T-helper 2 cell treated with Interferon-gamma antibody and Interleukin-4, amounts not matched to agents 5 μg/mL and 100 μg/mL, for 36 hours (primary cell): ENCODE data around the gene ABCA4.

Experiments
- DNase-seq: peaks from one replicate; pipeline ENCODE4 v3.0.0; 2021; ENCODE audit warnings: low spot score
- H3K27ac Mint-ChIP-seq: one replicate; pipeline ENCODE4 v1.8.0; 2021; ENCODE audit warnings: mild to moderate bottlenecking, mixed read lengths
- H3K27me3 Mint-ChIP-seq: one replicate; pipeline ENCODE4 v1.8.0; 2021; ENCODE audit warnings: low read depth, mixed read lengths
- H3K36me3 Mint-ChIP-seq: one replicate; pipeline ENCODE4 v1.8.0; 2021; ENCODE audit warnings: low read depth, mixed read lengths
- H3K4me1 Mint-ChIP-seq: one replicate; pipeline ENCODE4 v1.8.0; 2021; ENCODE audit warnings: low read depth, mixed read lengths
- H3K4me3 Mint-ChIP-seq: one replicate; pipeline ENCODE4 v1.8.0; 2022; ENCODE audit warnings: mild to moderate bottlenecking, moderate library complexity, mixed read lengths
- H3K9me3 Mint-ChIP-seq: one replicate; pipeline ENCODE4 v1.8.0; 2021; ENCODE audit warnings: mixed read lengths

The ABCA4 gene

GRCh38 chr1:94094469-94095111, 26.4 kb downstream of the ABCA4 start:
- Mint-ChIP-seq H3K4me3 (no peak overlapping the region), H3K27me3 (peaks cover 9% of the 10 kb centered on the region), H3K4me1 (peaks cover 16% of the 10 kb centered on the region), H3K27ac (no peak overlapping the region), H3K36me3 (no peaks in the 10 kb centered on the region), H3K9me3 (no peaks in the 10 kb centered on the region)
- no peak for DNase-seq

- DNase-seq: no peak
- Mint-ChIP-seq H3K9me3 (no peaks in the 10 kb centered on the region), H3K36me3 (no peaks in the 10 kb centered on the region), H3K4me1 (peaks cover 16% of the 10 kb centered on the region), H3K4me3 (no peak overlapping the region), H3K27me3 (peaks cover 9% of the 10 kb centered on the region), H3K27ac (no peak overlapping the region)
Measured at GRCh38 chr1:94093996-94094395, 27.0 kb downstream of the ABCA4 start.

GRCh38 chr1:94093396-94093795, 27.6 kb downstream of the ABCA4 start:
- peaks cover 16% of the 10 kb centered on the region for H3K4me1 Mint-ChIP-seq
- peaks cover 11% of the 10 kb centered on the region for H3K27me3 Mint-ChIP-seq
- no peak for DNase-seq
- no peaks in the 10 kb centered on the region for H3K36me3 Mint-ChIP-seq
- no peaks in the 10 kb centered on the region for H3K9me3 Mint-ChIP-seq
- no peak overlapping the region for H3K27ac Mint-ChIP-seq
- H3K4me3 Mint-ChIP-seq: no peak overlapping the region

- Mint-ChIP-seq H3K4me1 (peaks cover 16% of the 10 kb centered on the region), H3K36me3 (no peaks in the 10 kb centered on the region), H3K27ac (peak overlapping the region; percentile 63), H3K4me3 (peak overlapping the region; percentile 28), H3K27me3 (peaks cover 16% of the 10 kb centered on the region), H3K9me3 (no peaks in the 10 kb centered on the region)
- no peak for DNase-seq
Measured at GRCh38 chr1:94092210-94092613, 28.7 kb downstream of the ABCA4 start.

GRCh38 chr1:94090761-94091160, 30.2 kb downstream of the ABCA4 start:
- Mint-ChIP-seq H3K4me3 (no peak overlapping the region), H3K36me3 (no peaks in the 10 kb centered on the region), H3K9me3 (no peaks in the 10 kb centered on the region), H3K27me3 (peaks cover 23% of the 10 kb centered on the region), H3K27ac (no peak overlapping the region), H3K4me1 (peaks cover 16% of the 10 kb centered on the region)
- no peak for DNase-seq

GRCh38 chr1:94087193-94087592, 33.8 kb downstream of the ABCA4 start:
- no peak for DNase-seq
- peaks cover 8% of the 10 kb centered on the region for H3K4me1 Mint-ChIP-seq
- no peak overlapping the region for H3K27ac Mint-ChIP-seq
- peaks cover 44% of the 10 kb centered on the region for H3K27me3 Mint-ChIP-seq
- no peaks in the 10 kb centered on the region for H3K36me3 Mint-ChIP-seq
- no peaks in the 10 kb centered on the region for H3K9me3 Mint-ChIP-seq
- no peak overlapping the region for H3K4me3 Mint-ChIP-seq

- H3K36me3 Mint-ChIP-seq: no peaks in the 10 kb centered on the region
- no peak overlapping the region for H3K4me3 Mint-ChIP-seq
- no peak overlapping the region for H3K27ac Mint-ChIP-seq
- DNase-seq: no peak
- no peaks in the 10 kb centered on the region for H3K9me3 Mint-ChIP-seq
- peaks cover 40% of the 10 kb centered on the region for H3K27me3 Mint-ChIP-seq
- H3K4me1 Mint-ChIP-seq: no peaks in the 10 kb centered on the region
Measured at GRCh38 chr1:94084547-94084946, 36.4 kb downstream of the ABCA4 start.

GRCh38 chr1:94084085-94084484, 36.9 kb downstream of the ABCA4 start:
- H3K4me3 Mint-ChIP-seq: no peak overlapping the region

GRCh38 chr1:94083681-94084080, 37.3 kb downstream of the ABCA4 start:
- no peak overlapping the region for H3K4me3 Mint-ChIP-seq
- H3K4me1 Mint-ChIP-seq: no peaks in the 10 kb centered on the region

More at GRCh38 chr1:94084085-94084484, 36.9 kb downstream of the ABCA4 start:
- H3K9me3 Mint-ChIP-seq: no peaks in the 10 kb centered on the region
- H3K27me3 Mint-ChIP-seq: peaks cover 40% of the 10 kb centered on the region
- H3K27ac Mint-ChIP-seq: no peak overlapping the region
- H3K4me1 Mint-ChIP-seq: no peaks in the 10 kb centered on the region
- H3K36me3 Mint-ChIP-seq: no peaks in the 10 kb centered on the region
- no peak for DNase-seq

GRCh38 chr1:94081566-94082344, 39.2 kb downstream of the ABCA4 start:
- no peak overlapping the region for H3K27ac Mint-ChIP-seq
- no peaks in the 10 kb centered on the region for H3K36me3 Mint-ChIP-seq
- DNase-seq: no peak
- peaks cover 32% of the 10 kb centered on the region for H3K27me3 Mint-ChIP-seq
- H3K4me3 Mint-ChIP-seq: no peak overlapping the region
- H3K9me3 Mint-ChIP-seq: no peaks in the 10 kb centered on the region
- H3K4me1 Mint-ChIP-seq: no peaks in the 10 kb centered on the region

More at GRCh38 chr1:94083681-94084080, 37.3 kb downstream of the ABCA4 start:
- Mint-ChIP-seq H3K27ac (no peak overlapping the region), H3K27me3 (peaks cover 38% of the 10 kb centered on the region), H3K9me3 (no peaks in the 10 kb centered on the region), H3K36me3 (no peaks in the 10 kb centered on the region)
- DNase-seq: no peak

- Mint-ChIP-seq H3K27ac (no peak overlapping the region), H3K4me1 (no peaks in the 10 kb centered on the region), H3K4me3 (no peak overlapping the region), H3K27me3 (peaks cover 20% of the 10 kb centered on the region), H3K36me3 (no peaks in the 10 kb centered on the region), H3K9me3 (no peaks in the 10 kb centered on the region)
- DNase-seq: no peak
Measured at GRCh38 chr1:94079989-94080388, 41.0 kb downstream of the ABCA4 start.

GRCh38 chr1:94079080-94079940, 41.6 kb downstream of the ABCA4 start:
- Mint-ChIP-seq H3K27ac (no peak overlapping the region), H3K4me3 (no peak overlapping the region), H3K9me3 (no peaks in the 10 kb centered on the region), H3K27me3 (peaks cover 17% of the 10 kb centered on the region), H3K36me3 (no peaks in the 10 kb centered on the region), H3K4me1 (no peaks in the 10 kb centered on the region)
- no peak for DNase-seq

- Mint-ChIP-seq H3K4me1 (peaks cover 7% of the 10 kb centered on the region), H3K27me3 (peaks cover 13% of the 10 kb centered on the region), H3K27ac (no peak overlapping the region), H3K9me3 (no peaks in the 10 kb centered on the region), H3K4me3 (no peak overlapping the region), H3K36me3 (no peaks in the 10 kb centered on the region)
- DNase-seq: no peak
Measured at GRCh38 chr1:94072840-94073522, 48.0 kb downstream of the ABCA4 start.
